ENCODE results near the gene SPATA24.

SPATA24 gene

GRCh38 chr5:139397921-139398320 is 6.0 kb downstream of the SPATA24 start:
- TF ChIP-seq CTCF (IDR thresholded peaks at IDR 0.05; ENCODE audit: low read depth, low read length), result no peak
- DNase-seq (ENCODE audit: extremely low read depth, low read depth), result no peak

DNA sequence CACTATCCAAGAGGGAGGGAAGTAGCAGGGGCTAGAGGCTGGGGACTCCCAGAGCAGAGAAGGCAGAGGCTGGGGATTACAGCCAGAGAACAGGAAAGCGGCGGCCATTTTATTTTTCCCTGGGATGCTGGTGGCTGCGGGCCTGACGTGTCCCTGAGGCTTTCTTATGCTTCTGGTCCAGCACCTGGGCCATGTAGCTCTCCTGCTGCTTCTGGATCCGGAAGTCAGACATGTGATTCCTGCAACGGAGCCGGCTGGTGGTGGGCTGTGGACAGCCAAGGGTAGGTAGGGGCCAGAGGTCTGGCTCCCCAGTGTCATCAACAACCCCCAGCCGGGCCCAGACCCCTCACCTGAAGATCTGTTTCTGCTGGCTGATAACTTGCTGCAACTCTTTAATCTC is 7.2 kb downstream of the SPATA24 start:
- DNase-seq (ENCODE audit: extremely low read depth, low read depth), result no peak
- TF ChIP-seq CTCF (IDR thresholded peaks at IDR 0.05; ENCODE audit: low read depth, low read length), result no peak

DNA sequence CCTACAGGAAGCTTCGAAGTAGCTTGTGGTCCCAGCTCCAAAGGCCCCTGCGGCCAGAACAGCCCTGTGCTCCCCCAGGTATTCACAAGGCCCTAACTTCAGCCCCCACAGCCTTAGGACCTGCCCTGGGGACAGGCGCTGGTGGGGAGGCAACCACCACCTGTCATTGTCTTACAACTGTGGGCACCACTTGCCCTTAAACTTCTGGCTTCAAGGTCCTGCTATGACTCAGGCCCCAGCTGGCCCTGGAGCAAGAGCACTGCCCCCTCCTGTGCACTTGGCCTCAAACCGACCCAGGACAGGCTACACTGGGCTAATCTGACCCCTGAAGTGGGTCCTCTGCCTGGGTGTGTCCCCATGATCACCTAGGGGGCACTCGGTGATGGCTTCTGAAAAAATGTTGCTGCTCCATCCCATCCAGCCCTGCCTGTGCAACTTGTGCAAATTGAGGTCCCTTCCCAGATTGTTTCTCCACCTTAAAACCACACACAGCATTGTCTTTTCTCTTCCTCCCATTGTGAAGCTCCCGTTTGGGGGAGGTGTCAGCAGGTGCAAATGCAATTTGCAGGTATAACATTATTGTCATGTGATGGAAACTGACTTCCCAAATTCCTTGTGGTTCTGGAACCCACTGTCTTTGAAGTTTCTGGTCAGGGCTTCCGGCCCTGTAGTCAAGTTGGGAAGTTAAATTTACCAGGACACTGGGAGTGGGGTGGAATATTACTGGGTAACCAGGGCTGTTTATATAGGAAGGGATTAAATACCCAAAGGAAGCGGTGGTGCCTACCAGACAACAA is 7.8 kb downstream of the SPATA24 start:
- DNase-seq (ENCODE audit: extremely low read depth, low read depth), result no peak
- no peak; the same call in 1 of the 2 replicates for TF ChIP-seq CTCF (IDR thresholded peaks at IDR 0.05; ENCODE audit: low read depth, low read length)

DNA sequence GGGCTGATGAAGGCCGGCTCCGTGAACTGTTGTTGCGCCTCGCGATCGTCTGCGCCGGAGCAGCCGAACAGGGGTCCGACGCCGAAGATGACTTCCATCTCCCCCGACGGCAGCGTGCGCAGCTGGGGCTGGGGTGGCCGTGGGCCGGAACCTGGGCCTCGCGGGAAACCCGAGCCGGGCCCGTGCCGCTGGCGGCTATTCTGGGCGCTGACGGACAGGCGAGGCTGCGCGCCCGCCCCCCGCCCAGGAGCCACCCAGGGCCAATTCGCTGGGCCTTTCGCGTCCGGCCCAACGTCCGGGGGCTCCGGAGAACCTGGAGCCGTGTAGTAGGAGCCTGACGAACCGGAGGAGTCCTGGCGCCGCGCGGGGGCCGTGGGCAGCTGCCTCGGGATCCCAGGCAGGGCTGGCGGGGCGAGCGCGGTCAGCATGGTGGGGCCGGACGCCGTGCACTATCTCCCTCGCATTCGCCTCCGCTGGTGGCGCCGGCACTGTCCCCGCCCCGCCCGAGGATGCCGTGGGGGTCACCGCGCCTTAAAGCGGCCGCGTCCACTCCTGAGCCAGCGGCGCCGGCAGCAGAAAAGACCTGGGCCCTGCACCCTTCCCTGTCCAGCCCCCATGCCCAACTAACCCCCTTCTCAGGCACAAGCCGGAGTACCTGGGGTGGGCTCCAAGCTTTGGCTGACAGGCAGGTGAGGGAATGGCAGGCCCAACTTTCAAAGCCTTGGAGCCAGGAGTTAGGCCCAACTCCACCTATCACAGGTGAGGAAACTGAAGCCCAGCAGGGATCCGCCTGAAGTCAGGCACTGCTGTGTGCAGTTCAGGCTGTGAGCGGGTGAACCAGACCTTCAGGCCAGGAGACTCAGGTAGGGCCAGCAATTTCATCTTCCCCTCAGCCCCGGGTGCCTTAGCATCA is 9.0 kb downstream of the SPATA24 start, which contains the start of gene PROB1:
Gene PROB1, minus strand, starts transcription at position 451 of the 913 bp plus-strand sequence. Its CDS starts 23 bp downstream, at position 428.
- DNase-seq (ENCODE audit: extremely low read depth, low read depth), result no peak
- TF ChIP-seq CTCF (IDR thresholded peaks at IDR 0.05; ENCODE audit: low read depth, low read length), result no peak

GRCh38 chr5:139394123-139394653 is 9.7 kb downstream of the SPATA24 start:
- TF ChIP-seq CTCF (IDR thresholded peaks at IDR 0.05; ENCODE audit: low read depth, low read length), result peak; percentile 43
- DNase-seq (ENCODE audit: extremely low read depth, low read depth), result no peak

DNA sequence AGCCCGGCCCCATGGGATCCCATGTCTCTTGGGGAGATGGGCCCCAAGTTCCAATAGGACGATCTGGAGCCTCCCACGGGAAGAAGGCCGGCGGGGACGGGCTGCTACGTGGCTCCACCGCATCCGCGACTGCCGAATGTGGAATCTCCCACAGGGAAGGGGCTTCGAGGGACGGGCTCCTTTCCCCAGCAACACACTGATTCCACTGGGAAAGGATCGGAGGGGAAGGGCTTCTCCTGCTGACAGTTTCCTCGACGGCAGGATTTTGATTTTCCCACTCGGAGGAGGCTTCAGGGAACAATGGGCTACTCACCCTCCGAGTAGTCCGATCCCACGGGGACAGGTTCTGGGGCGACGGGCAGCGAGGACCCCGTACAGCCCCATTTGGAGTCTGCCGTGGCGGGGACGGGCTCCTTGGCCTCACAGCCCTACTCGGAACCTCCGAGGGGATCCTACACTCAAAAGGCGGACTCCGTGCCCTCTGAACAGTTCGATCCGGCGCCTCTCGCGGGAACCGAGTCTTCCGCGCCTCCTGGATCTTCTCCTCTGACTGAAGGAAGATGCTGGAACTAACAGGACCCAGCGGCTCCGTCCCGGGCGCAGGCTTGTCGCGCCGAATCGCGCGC is 10.3 kb downstream of the SPATA24 start:
- DNase-seq (ENCODE audit: extremely low read depth, low read depth), result no peak
- TF ChIP-seq CTCF (IDR thresholded peaks at IDR 0.05; ENCODE audit: low read depth, low read length), result no peak
